GM12872 (cell line): ENCODE measurements around the gene LMOD3.

ENCODE experiments used
- TF ChIP-seq, protein P1 (sequence below): IDR thresholded peaks from 3 replicates; pipeline ENCODE4 v1.5.1; 2011; ENCODE audit warnings: low read depth, mild to moderate bottlenecking, low read length, moderate library complexity; ENCODE audit not compliant: insufficient read depth

The LMOD3 gene

DNA sequence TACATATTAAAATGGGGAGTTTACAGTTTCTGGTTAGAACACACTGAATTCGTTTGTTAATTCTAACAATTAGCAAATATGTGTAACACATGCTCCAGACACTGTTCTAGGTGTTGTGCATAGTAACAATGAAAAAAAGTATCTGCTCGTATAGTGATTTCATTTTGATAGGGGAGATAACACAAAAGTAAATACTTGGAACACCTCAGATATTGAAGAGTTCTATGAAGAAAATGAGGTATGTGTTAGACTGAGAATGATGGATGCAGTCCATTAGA lies 63.5 kb downstream of the LMOD3 start:
- TF ChIP-seq, protein P1, sequence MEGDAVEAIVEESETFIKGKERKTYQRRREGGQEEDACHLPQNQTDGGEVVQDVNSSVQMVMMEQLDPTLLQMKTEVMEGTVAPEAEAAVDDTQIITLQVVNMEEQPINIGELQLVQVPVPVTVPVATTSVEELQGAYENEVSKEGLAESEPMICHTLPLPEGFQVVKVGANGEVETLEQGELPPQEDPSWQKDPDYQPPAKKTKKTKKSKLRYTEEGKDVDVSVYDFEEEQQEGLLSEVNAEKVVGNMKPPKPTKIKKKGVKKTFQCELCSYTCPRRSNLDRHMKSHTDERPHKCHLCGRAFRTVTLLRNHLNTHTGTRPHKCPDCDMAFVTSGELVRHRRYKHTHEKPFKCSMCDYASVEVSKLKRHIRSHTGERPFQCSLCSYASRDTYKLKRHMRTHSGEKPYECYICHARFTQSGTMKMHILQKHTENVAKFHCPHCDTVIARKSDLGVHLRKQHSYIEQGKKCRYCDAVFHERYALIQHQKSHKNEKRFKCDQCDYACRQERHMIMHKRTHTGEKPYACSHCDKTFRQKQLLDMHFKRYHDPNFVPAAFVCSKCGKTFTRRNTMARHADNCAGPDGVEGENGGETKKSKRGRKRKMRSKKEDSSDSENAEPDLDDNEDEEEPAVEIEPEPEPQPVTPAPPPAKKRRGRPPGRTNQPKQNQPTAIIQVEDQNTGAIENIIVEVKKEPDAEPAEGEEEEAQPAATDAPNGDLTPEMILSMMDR, result no peak

DNA sequence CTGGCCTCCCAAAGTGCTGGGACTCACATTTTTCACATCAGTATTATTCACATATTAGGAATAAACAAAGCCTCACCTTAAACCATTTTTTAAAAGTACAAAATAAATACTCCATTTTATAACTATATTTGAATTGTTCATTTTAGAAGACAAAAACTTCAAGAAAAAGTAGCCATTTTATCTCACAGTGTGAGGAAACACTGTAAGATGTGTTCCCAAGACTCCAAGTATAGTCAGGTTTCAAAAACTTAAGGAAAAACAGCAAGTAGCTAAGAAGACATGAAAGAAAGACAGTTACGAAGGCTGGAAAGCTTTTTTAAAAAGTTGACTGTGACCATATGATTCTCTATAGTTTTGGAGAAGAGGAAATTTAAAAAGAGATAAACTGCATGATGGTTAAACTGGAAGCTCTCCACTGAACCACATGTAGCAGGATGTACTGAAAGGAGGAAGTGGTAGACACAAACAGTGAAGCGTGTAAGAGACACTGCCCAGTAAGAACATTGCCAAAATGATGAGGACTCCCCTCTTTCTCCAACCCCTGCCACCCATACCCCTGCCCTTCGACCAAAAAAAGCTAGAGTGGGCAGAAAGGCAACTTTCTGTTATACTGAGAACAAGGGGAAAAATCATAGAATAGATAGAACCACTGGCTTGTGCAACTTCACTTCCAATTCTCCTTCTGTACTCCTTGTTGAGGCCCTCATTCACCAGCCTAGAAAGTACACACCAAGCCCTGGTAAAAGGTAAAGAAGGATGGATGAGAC lies 64.0 kb downstream of the LMOD3 start:
- TF ChIP-seq, protein P1, result no peak
